GM19467 (cell line): Measurements from ENCODE around the gene FNDC10.

ENCODE experiments used
- ATAC-seq: cut with Tn5 transposase; IDR thresholded peaks from one replicate; pipeline ENCODE4 v1.9.1; 2021; ENCODE audit warnings: mild to moderate bottlenecking, moderate library complexity; ENCODE audit not compliant: unreplicated experiment

FNDC10 gene

GRCh38 chr1:1627829-1628753 lies 28.2 kb upstream of the FNDC10 start:
- no peak for ATAC-seq

- no peak for ATAC-seq
Measured at GRCh38 chr1:1627261-1627828, 27.4 kb upstream of the FNDC10 start.

GRCh38 chr1:1626207-1627141 lies 26.5 kb upstream of the FNDC10 start:
- ATAC-seq = no peak

GRCh38 chr1:1625824-1626206 lies 25.9 kb upstream of the FNDC10 start:
- ATAC-seq = no peak

GRCh38 chr1:1625404-1625775 lies 25.5 kb upstream of the FNDC10 start:
- no peak for ATAC-seq

GRCh38 chr1:1624443-1625403 lies 24.8 kb upstream of the FNDC10 start:
- no peak for ATAC-seq

- ATAC-seq = no peak
Measured at GRCh38 chr1:1623631-1624442, 23.9 kb upstream of the FNDC10 start.

- ATAC-seq = no peak
Measured at GRCh38 chr1:1623181-1623630, 23.3 kb upstream of the FNDC10 start.

GRCh38 chr1:1622788-1623094 lies 22.8 kb upstream of the FNDC10 start:
- ATAC-seq = no peak

- ATAC-seq = no peak
Measured at GRCh38 chr1:1622010-1622787, 22.3 kb upstream of the FNDC10 start.

- ATAC-seq = no peak
Measured at GRCh38 chr1:1621173-1622009, 21.5 kb upstream of the FNDC10 start.

- no peak for ATAC-seq
Measured at GRCh38 chr1:1620433-1621139, 20.7 kb upstream of the FNDC10 start.

- no peak for ATAC-seq
Measured at GRCh38 chr1:1619917-1620361, 20.0 kb upstream of the FNDC10 start.

GRCh38 chr1:1618396-1619068 lies 18.6 kb upstream of the FNDC10 start:
- ATAC-seq = no peak

- no peak for ATAC-seq
Measured at GRCh38 chr1:1617925-1618324, 18.0 kb upstream of the FNDC10 start.

- no peak for ATAC-seq
Measured at GRCh38 chr1:1617516-1617915, 17.6 kb upstream of the FNDC10 start.

- ATAC-seq = no peak
Measured at GRCh38 chr1:1616838-1617237, 16.9 kb upstream of the FNDC10 start.
